GM18505 (cell line): ENCODE measurements around the gene GGNBP2.

Experiments used
- ATAC-seq: cut with Tn5 transposase; IDR thresholded peaks from one replicate; pipeline ENCODE4 v1.9.1; 2021; ENCODE audit not compliant: unreplicated experiment
- POLR2A ChIP-seq: IDR thresholded peaks from 4 replicates; pipeline ENCODE4 v1.6.1; 2011; ENCODE audit warnings: borderline replicate concordance; ENCODE audit not compliant: insufficient read depth, insufficient read length; ENCODE audit errors: extremely low read depth

Gene GGNBP2

GRCh38 chr17:36628576-36628975 is 83.9 kb downstream of the GGNBP2 start:
- ATAC-seq = no peak
- TF ChIP-seq POLR2A = no peak

- no peak for TF ChIP-seq POLR2A
- no peak for ATAC-seq
Measured at GRCh38 chr17:36629252-36629847, 84.6 kb downstream of the GGNBP2 start.

GRCh38 chr17:36629970-36630502 is 85.3 kb downstream of the GGNBP2 start:
- ATAC-seq = no peak
- TF ChIP-seq POLR2A = no peak

- ATAC-seq = no peak
- TF ChIP-seq POLR2A = no peak
Measured at GRCh38 chr17:36631022-36631421, 86.3 kb downstream of the GGNBP2 start.

GRCh38 chr17:36632916-36633771 is 88.4 kb downstream of the GGNBP2 start:
- ATAC-seq = no peak
- TF ChIP-seq POLR2A = no peak
